ENCODE measurements around the gene CENPL. TPM values are rescaled to one million over a fixed set of nuclear protein-coding genes. Genes with fewer than 3 reads are reported as not detected.
A peak's percentile ranks its signal among the peaks of the same experiment; 100 is the strongest.

The CENPL gene
- total RNA-seq, 1 donor from 2014 or later: 5.5 TPM

DNA sequence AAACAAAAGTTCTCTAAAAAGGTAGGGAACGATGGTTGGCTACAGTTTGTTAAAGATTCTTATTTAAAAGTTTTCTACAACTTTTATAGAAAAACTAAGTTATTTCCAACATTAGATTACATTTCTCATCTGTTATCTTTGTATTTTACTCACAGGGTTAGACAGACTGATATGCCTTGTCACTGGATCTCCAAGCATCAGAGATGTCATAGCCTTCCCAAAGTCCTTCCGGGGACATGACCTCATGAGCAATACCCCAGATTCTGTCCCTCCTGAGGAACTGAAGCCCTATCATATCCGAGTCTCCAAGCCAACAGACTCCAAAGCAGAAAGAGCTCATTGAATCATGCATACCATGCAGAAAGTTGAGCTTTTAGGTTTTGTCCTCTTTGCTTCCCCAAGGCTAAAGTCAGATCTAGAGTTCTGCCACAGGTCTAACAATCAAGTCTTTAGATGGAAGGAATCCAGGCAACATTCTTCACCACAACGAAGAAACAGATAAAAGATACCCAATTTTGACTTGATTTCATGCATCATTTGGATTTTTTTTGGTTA lies 32.8 kb upstream of the CENPL start:
- Histone ChIP-seq H3K4me3 (ENCODE audit: low read depth, low read length) (no peak overlapping the region), H3K27me3 (ENCODE audit: control insufficient read depth, insufficient read depth, low read length) (no peaks in the 10 kb centered on the region), H3K36me3 (ENCODE audit: control insufficient read depth, insufficient read depth, low read length) (no peaks in the 10 kb centered on the region)
- DNase-seq (ENCODE audit: low read depth) (no peak), FAIRE-seq (no peak)
- no peak for TF ChIP-seq CTCF (IDR thresholded peaks at IDR 0.05; ENCODE audit: insufficient read depth, low read length, severe bottlenecking)

GRCh38 chr1:173856903-173857302 lies 32.2 kb upstream of the CENPL start:
- Histone ChIP-seq H3K4me3 (ENCODE audit: low read depth, low read length) (no peak overlapping the region), H3K36me3 (ENCODE audit: control insufficient read depth, insufficient read depth, low read length) (peaks cover 2% of the 10 kb centered on the region), H3K27me3 (ENCODE audit: control insufficient read depth, insufficient read depth, low read length) (no peaks in the 10 kb centered on the region)
- FAIRE-seq: no peak
- no peak for TF ChIP-seq CTCF (IDR thresholded peaks at IDR 0.05; ENCODE audit: insufficient read depth, low read length, severe bottlenecking)
- no peak for DNase-seq (ENCODE audit: low read depth)

- Histone ChIP-seq H3K27me3 (ENCODE audit: control insufficient read depth, insufficient read depth, low read length) (no peaks in the 10 kb centered on the region), H3K4me3 (ENCODE audit: low read depth, low read length) (no peak overlapping the region), H3K36me3 (ENCODE audit: control insufficient read depth, insufficient read depth, low read length) (peaks cover 2% of the 10 kb centered on the region)
- TF ChIP-seq CTCF (IDR thresholded peaks at IDR 0.05; ENCODE audit: insufficient read depth, low read length, severe bottlenecking): no peak
- no peak for DNase-seq (ENCODE audit: low read depth)
- no peak for FAIRE-seq
Observed at GRCh38 chr1:173856014-173856413, 31.3 kb upstream of the CENPL start.

GRCh38 chr1:173853074-173853473 lies 28.4 kb upstream of the CENPL start:
- FAIRE-seq: no peak

DNA sequence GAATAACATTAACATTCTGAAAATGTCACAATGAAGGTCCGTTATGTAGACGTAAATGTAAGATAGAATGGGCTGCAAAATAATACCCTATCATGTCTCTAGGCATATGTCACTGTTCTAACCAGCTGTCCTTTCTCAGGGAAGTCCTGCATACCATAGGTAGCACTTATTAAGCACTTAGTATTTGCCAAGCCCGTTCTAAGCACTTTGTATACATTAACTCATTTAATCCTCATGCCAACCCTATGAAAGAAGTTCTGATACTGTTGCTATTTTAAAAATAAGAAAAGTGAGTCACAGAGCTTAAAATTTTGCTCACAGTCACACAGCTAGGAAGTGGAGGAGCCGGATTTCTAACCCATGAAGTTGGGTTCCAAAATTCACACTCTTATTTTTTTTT lies 27.4 kb upstream of the CENPL start:
- no peak overlapping the region for H3K4me3 ChIP-seq (ENCODE audit: low read depth, low read length)

More at GRCh38 chr1:173853074-173853473, 28.4 kb upstream of the CENPL start:
- Histone ChIP-seq H3K36me3 (ENCODE audit: control insufficient read depth, insufficient read depth, low read length) (peaks cover 2% of the 10 kb centered on the region), H3K4me3 (ENCODE audit: low read depth, low read length) (no peak overlapping the region), H3K27me3 (ENCODE audit: control insufficient read depth, insufficient read depth, low read length) (no peaks in the 10 kb centered on the region)
- DNase-seq (ENCODE audit: low read depth): peak; percentile 81
- no peak for TF ChIP-seq CTCF (IDR thresholded peaks at IDR 0.05; ENCODE audit: insufficient read depth, low read length, severe bottlenecking)

More for the DNA sequence above, 27.4 kb upstream of the CENPL start:
- TF ChIP-seq CTCF (IDR thresholded peaks at IDR 0.05; ENCODE audit: insufficient read depth, low read length, severe bottlenecking): no peak
- FAIRE-seq (no peak), DNase-seq (ENCODE audit: low read depth) (no peak)
- Histone ChIP-seq H3K36me3 (ENCODE audit: control insufficient read depth, insufficient read depth, low read length) (peaks cover 2% of the 10 kb centered on the region), H3K27me3 (ENCODE audit: control insufficient read depth, insufficient read depth, low read length) (no peaks in the 10 kb centered on the region)
